Measurements from ENCODE around the gene SENP7. TPM values are rescaled to one million over a fixed set of nuclear protein-coding genes. Genes with fewer than 3 reads are reported as not detected.

The SENP7 gene
- total RNA-seq, 1 donor: 11.2 TPM

DNA sequence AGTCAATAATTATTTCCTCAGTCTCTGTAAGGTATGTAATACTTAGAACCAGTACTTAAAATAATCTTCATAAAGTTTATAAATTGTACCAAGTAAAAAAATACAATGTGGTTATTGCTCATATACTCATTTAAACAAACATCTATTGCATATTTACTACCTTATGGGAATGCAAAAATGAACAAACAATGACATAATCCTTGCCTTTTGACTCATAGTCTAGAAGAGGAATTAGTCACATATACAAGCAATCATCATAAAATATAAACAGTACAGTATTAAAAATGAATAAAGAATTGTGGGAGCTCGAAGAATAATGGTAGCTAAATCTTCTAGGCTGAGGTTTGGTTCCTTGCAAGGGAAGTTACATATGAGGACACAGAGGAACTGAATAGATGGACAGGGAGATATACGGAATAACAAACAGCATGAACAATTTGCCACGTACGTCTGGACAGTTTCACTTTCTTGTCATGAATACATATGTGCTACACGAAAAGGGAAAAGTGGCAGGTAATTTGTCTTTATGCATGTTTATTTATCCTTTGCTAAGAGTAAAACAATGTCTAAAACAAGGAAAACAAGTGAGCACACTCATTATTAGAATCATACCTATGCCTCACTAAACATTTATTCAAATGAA is 209.8 kb downstream of the SENP7 start:
- Histone ChIP-seq H3K27me3 (ENCODE audit: insufficient read depth, low read length) (no peaks in the 10 kb centered on the region), H3K4me3 (ENCODE audit: insufficient read depth, low read length) (no peak overlapping the region), H3K27ac (ENCODE audit: low read depth, low read length) (no peak overlapping the region), H4K20me1 (ENCODE audit: insufficient read depth, low read length) (no peaks in the 10 kb centered on the region), H3K79me2 (ENCODE audit: insufficient read depth, low read length) (no peaks in the 10 kb centered on the region), H3K9me3 (ENCODE audit: low read depth, low read length) (peaks cover 3% of the 10 kb centered on the region), H3K4me1 (ENCODE audit: insufficient read depth, low read length) (no peaks in the 10 kb centered on the region), H2AFZ (ENCODE audit: low read length) (no peak overlapping the region), H3K36me3 (ENCODE audit: insufficient read depth, low read length) (no peaks in the 10 kb centered on the region), H3K4me2 (ENCODE audit: insufficient read depth, low read length) (no peak overlapping the region)
- TF ChIP-seq, protein P1, sequence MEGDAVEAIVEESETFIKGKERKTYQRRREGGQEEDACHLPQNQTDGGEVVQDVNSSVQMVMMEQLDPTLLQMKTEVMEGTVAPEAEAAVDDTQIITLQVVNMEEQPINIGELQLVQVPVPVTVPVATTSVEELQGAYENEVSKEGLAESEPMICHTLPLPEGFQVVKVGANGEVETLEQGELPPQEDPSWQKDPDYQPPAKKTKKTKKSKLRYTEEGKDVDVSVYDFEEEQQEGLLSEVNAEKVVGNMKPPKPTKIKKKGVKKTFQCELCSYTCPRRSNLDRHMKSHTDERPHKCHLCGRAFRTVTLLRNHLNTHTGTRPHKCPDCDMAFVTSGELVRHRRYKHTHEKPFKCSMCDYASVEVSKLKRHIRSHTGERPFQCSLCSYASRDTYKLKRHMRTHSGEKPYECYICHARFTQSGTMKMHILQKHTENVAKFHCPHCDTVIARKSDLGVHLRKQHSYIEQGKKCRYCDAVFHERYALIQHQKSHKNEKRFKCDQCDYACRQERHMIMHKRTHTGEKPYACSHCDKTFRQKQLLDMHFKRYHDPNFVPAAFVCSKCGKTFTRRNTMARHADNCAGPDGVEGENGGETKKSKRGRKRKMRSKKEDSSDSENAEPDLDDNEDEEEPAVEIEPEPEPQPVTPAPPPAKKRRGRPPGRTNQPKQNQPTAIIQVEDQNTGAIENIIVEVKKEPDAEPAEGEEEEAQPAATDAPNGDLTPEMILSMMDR (IDR thresholded peaks at IDR 0.05; ENCODE audit: extremely low read depth, low read depth, low read length): no peak
- DNase-seq (ENCODE audit: insufficient read length, low spot score, missing footprints): no peak

DNA sequence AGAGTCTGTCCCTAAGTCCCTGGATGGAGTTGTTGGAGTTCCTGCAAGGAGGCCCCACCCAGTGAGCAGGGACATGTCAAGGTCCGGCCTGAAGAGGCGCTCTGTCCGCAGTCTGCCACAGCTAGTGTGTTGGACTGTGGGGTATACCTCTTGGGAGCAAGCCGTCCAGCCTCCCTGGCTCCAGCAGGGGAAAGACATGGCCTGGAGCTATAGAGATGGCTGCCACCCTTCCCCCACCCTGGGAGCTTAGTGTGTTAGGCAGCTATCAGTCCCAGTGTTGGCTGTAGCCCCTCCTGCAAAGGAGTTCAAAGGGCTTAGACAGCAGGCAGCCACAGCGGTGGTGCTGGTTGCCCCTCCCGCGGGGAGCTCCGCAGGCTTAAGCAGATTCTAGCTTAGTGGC is 212.9 kb downstream of the SENP7 start:
- H3K36me3 ChIP-seq (ENCODE audit: insufficient read depth, low read length): no peaks in the 10 kb centered on the region
- no peak overlapping the region for H3K27ac ChIP-seq (ENCODE audit: low read depth, low read length)
- no peak overlapping the region for H3K4me2 ChIP-seq (ENCODE audit: insufficient read depth, low read length)
- no peak overlapping the region for H2AFZ ChIP-seq (ENCODE audit: low read length)
- no peak for DNase-seq (ENCODE audit: insufficient read length, low spot score, missing footprints)
- no peaks in the 10 kb centered on the region for H3K27me3 ChIP-seq (ENCODE audit: insufficient read depth, low read length)
- H4K20me1 ChIP-seq (ENCODE audit: insufficient read depth, low read length): no peaks in the 10 kb centered on the region
- no peak overlapping the region for H3K4me3 ChIP-seq (ENCODE audit: insufficient read depth, low read length)
- no peaks in the 10 kb centered on the region for H3K9me3 ChIP-seq (ENCODE audit: low read depth, low read length)
- TF ChIP-seq, protein P1 (IDR thresholded peaks at IDR 0.05; ENCODE audit: extremely low read depth, low read depth, low read length): no peak
- H3K79me2 ChIP-seq (ENCODE audit: insufficient read depth, low read length): no peaks in the 10 kb centered on the region
- H3K4me1 ChIP-seq (ENCODE audit: insufficient read depth, low read length): no peaks in the 10 kb centered on the region

DNA sequence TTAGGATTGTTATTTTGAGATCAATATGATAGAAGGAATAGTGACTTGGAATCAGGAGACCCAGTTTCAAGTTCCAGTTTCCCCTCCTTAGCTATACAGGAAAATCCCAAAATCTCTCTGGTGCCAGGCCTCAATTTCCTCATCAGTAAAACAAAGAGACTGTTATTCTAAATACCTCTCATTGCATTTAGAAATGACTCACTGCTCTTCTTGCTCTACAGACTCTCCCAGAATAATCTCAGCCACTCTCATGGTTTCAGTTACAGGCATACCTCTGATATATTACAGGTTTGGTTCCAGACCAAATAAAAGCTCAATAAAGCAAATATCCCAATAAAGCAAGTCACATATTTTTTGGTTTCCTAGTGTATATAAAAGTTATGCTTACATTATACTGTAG is 221.0 kb downstream of the SENP7 start:
- no peaks in the 10 kb centered on the region for H3K27me3 ChIP-seq (ENCODE audit: insufficient read depth, low read length)
- H3K4me1 ChIP-seq (ENCODE audit: insufficient read depth, low read length): peaks cover 6% of the 10 kb centered on the region
- no peaks in the 10 kb centered on the region for H3K36me3 ChIP-seq (ENCODE audit: insufficient read depth, low read length)
- no peaks in the 10 kb centered on the region for H4K20me1 ChIP-seq (ENCODE audit: insufficient read depth, low read length)
- TF ChIP-seq, protein P1 (IDR thresholded peaks at IDR 0.05; ENCODE audit: extremely low read depth, low read depth, low read length): no peak
- no peak overlapping the region for H3K27ac ChIP-seq (ENCODE audit: low read depth, low read length)
- no peaks in the 10 kb centered on the region for H3K9me3 ChIP-seq (ENCODE audit: low read depth, low read length)
- no peak overlapping the region for H3K4me3 ChIP-seq (ENCODE audit: insufficient read depth, low read length)
- H2AFZ ChIP-seq (ENCODE audit: low read length): no peak overlapping the region
- no peak overlapping the region for H3K4me2 ChIP-seq (ENCODE audit: insufficient read depth, low read length)
- peak; percentile 83 for DNase-seq (ENCODE audit: insufficient read length, low spot score, missing footprints)
- H3K79me2 ChIP-seq (ENCODE audit: insufficient read depth, low read length): no peaks in the 10 kb centered on the region

DNA sequence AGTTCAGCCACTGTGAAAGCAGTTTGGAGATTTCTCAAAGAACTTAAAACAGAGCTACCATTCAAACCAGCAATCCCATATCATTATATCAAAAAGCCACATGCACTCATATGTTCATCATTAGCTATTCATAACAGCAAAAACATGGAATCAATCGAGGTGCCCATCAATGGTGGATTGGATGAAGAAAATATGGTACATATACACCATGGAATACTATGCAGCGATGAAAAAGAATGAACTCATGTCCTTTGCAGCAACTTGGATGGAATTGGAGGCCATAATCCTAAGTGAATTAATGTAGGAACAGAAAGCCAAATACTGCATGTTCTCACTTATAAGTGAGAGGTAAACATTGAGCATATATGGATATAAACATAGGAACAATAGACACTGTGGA is 224.7 kb downstream of the SENP7 start:
- H3K4me2 ChIP-seq (ENCODE audit: insufficient read depth, low read length): no peak overlapping the region
- H3K4me1 ChIP-seq (ENCODE audit: insufficient read depth, low read length): peaks cover 6% of the 10 kb centered on the region
- no peak overlapping the region for H3K4me3 ChIP-seq (ENCODE audit: insufficient read depth, low read length)
- no peaks in the 10 kb centered on the region for H3K27me3 ChIP-seq (ENCODE audit: insufficient read depth, low read length)
- H2AFZ ChIP-seq (ENCODE audit: low read length): no peak overlapping the region
- H3K79me2 ChIP-seq (ENCODE audit: insufficient read depth, low read length): no peaks in the 10 kb centered on the region
- H3K9me3 ChIP-seq (ENCODE audit: low read depth, low read length): no peaks in the 10 kb centered on the region
- DNase-seq (ENCODE audit: insufficient read length, low spot score, missing footprints): no peak
- TF ChIP-seq, protein P1 (IDR thresholded peaks at IDR 0.05; ENCODE audit: extremely low read depth, low read depth, low read length): no peak
- H3K36me3 ChIP-seq (ENCODE audit: insufficient read depth, low read length): no peaks in the 10 kb centered on the region
- H3K27ac ChIP-seq (ENCODE audit: low read depth, low read length): no peak overlapping the region
- no peaks in the 10 kb centered on the region for H4K20me1 ChIP-seq (ENCODE audit: insufficient read depth, low read length)

All from osteoblast (primary cell).